ENCODE data around the gene KCNJ6. TPM values are rescaled to one million over a fixed set of nuclear protein-coding genes. Genes with fewer than 3 reads are reported as not detected.

The KCNJ6 gene
- total and polyA plus RNA-seq, 10 of the 15 experiments (the other 5 are each of a cell fraction or from before 2014, with no cell fraction given) = 0.03 to 0.07 (median 0.04) TPM; not detected in 7

GRCh38 chr21:37656899-37657298 is 259.4 kb downstream of the KCNJ6 start:
- no peaks in the 10 kb centered on the region for H3K79me2 ChIP-seq (ENCODE audit: control insufficient read depth, insufficient read depth, low read length)
- no TSS peak for BruUV-seq (replicated peaks)
- H3K36me3 ChIP-seq (ENCODE audit: control insufficient read depth in 2 of 2, insufficient read depth in 2 of 2, low read length in 1 of 2) = no peaks in the 10 kb centered on the region
- CTCF ChIA-PET = no interaction called here
- no peaks in the 10 kb centered on the region for H3K4me1 ChIP-seq (ENCODE audit: control insufficient read depth, insufficient read depth, low read length)
- no peak for FAIRE-seq
- no peaks in the 10 kb centered on the region; a peak in 1 of 4 replicates for H3K27me3 ChIP-seq (replicated peaks in 1 of 2; ENCODE audit: control insufficient read depth in 2 of 2, insufficient read depth in 2 of 2, low read length in 1 of 2)
- H3K9ac ChIP-seq (ENCODE audit: control insufficient read depth, insufficient read depth, low read length) = no peak overlapping the region
- WGBS (ENCODE audit: insufficient coverage, insufficient replicate concordance, low lambda C conversion rate, missing lambda C conversion rate) = 6% methylated on average over 5 of the region's 5 CpGs
- H3K4me3 ChIP-seq = no peak overlapping the region
- in situ Hi-C loops (cut with MboI) (no loop called here), intact Hi-C loops (cut with micrococcal nuclease; ENCODE audit: unreplicated experiment) (no loop called here)
- no peak overlapping the region for H3K4me2 ChIP-seq (ENCODE audit: control insufficient read depth, insufficient read depth)
- no peak for DNase-seq (ENCODE audit: low read depth, low spot score)
- SMC1A ChIA-PET (ENCODE audit: uncharacterized antibody, unreplicated experiment) = no interaction called here
- no peak overlapping the region for H3K27ac ChIP-seq (ENCODE audit: control insufficient read depth, insufficient read depth)
- no peaks in the 10 kb centered on the region for H4K20me1 ChIP-seq (ENCODE audit: control insufficient read depth, insufficient read depth)
- RAD21 ChIA-PET (ENCODE audit: unreplicated experiment) = no interaction called here
- no peaks in the 10 kb centered on the region for H3K9me3 ChIP-seq (replicated peaks; ENCODE audit: control insufficient read depth, insufficient read depth, low read length)
- ATAC-seq = no peak
- H2AFZ ChIP-seq (ENCODE audit: control insufficient read depth, low read depth, low read length) = no peak overlapping the region
- TF ChIP-seq MEF2A (IDR thresholded peaks at IDR 0.05; ENCODE audit: insufficient read depth, low read depth, low read length) (no peak), ZBTB33 (IDR thresholded peaks at IDR 0.05) (no peak)
- TF ChIP-seq, protein P1, sequence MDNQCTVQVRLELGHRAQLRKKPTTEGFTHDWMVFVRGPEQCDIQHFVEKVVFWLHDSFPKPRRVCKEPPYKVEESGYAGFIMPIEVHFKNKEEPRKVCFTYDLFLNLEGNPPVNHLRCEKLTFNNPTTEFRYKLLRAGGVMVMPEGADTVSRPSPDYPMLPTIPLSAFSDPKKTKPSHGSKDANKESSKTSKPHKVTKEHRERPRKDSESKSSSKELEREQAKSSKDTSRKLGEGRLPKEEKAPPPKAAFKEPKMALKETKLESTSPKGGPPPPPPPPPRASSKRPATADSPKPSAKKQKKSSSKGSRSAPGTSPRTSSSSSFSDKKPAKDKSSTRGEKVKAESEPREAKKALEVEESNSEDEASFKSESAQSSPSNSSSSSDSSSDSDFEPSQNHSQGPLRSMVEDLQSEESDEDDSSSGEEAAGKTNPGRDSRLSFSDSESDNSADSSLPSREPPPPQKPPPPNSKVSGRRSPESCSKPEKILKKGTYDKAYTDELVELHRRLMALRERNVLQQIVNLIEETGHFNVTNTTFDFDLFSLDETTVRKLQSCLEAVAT (IDR thresholded peaks at IDR 0.05) = no peak
- POLR2A ChIA-PET = no interaction called here

Data from GM12878 (cell line).